HFFc6 (cell line): Measurements from ENCODE around the gene KIF26B. TPM values are rescaled to one million over a fixed set of nuclear protein-coding genes. Genes with fewer than 3 reads are reported as not detected.
A peak's percentile ranks its signal among the peaks of the same experiment; 100 is the strongest.

Experiments
- DNase-seq: peaks from one replicate; pipeline ENCODE4 v3.0.0-alpha.2; 2018
- H3K27ac Mint-ChIP-seq: 2 replicates; pipeline ENCODE4 v1.8.0; 2020; ENCODE audit warnings: mild to moderate bottlenecking, mixed read lengths
- H3K27me3 Mint-ChIP-seq: 2 replicates; pipeline ENCODE4 v1.8.0; 2021; ENCODE audit warnings: mild to moderate bottlenecking, moderate library complexity, mixed read lengths; ENCODE audit not compliant: insufficient read depth
- H3K36me3 Mint-ChIP-seq: 2 replicates; pipeline ENCODE4 v1.8.0; 2021; ENCODE audit warnings: low read depth, mixed read lengths
- H3K4me1 Mint-ChIP-seq: 2 replicates; pipeline ENCODE4 v1.8.0; 2020; ENCODE audit warnings: low read depth, mixed read lengths
- H3K4me3 Mint-ChIP-seq: 2 replicates; pipeline ENCODE4 v1.8.0; 2020; ENCODE audit warnings: mild to moderate bottlenecking, moderate library complexity, mixed read lengths
- H3K9me3 Mint-ChIP-seq: 2 replicates; pipeline ENCODE4 v1.8.0; 2020; ENCODE audit warnings: mild to moderate bottlenecking, mixed read lengths
- total RNA-seq, 6 experiments: library from RNA; stranded (reverse); fragmentation: NEBNext Ultra II Directional; extraction: Animal tissue kit (Norgen Biotek cat#: 25700); gene quantifications; 2 replicates in 1 of 6; 3 replicates in 5 of 6; pipeline ENCODE4 v1.2.3, GENCODE V29; 2021
- TF ChIP-seq, protein P1 (sequence below): fragments of 200-600 bp; sonication (generic); IDR thresholded peaks from 2 replicates; pipeline ENCODE4 v1.5.0; 2021; ENCODE audit warnings: antibody characterized with exemption, mild to moderate bottlenecking

KIF26B gene
- total RNA-seq, 6 experiments from 2014 or later = 4.6 to 7.5 (median 5.5) TPM

GRCh38 chr1:245291351-245291750 lies 136.6 kb downstream of the KIF26B start:
- TF ChIP-seq, protein P1, sequence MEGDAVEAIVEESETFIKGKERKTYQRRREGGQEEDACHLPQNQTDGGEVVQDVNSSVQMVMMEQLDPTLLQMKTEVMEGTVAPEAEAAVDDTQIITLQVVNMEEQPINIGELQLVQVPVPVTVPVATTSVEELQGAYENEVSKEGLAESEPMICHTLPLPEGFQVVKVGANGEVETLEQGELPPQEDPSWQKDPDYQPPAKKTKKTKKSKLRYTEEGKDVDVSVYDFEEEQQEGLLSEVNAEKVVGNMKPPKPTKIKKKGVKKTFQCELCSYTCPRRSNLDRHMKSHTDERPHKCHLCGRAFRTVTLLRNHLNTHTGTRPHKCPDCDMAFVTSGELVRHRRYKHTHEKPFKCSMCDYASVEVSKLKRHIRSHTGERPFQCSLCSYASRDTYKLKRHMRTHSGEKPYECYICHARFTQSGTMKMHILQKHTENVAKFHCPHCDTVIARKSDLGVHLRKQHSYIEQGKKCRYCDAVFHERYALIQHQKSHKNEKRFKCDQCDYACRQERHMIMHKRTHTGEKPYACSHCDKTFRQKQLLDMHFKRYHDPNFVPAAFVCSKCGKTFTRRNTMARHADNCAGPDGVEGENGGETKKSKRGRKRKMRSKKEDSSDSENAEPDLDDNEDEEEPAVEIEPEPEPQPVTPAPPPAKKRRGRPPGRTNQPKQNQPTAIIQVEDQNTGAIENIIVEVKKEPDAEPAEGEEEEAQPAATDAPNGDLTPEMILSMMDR = no peak
- H3K27me3 Mint-ChIP-seq = no peaks in the 10 kb centered on the region
- H3K36me3 Mint-ChIP-seq = no peaks in the 10 kb centered on the region
- no peaks in the 10 kb centered on the region for H3K4me1 Mint-ChIP-seq
- no peak overlapping the region for H3K27ac Mint-ChIP-seq
- H3K9me3 Mint-ChIP-seq = no peaks in the 10 kb centered on the region
- no peak overlapping the region for H3K4me3 Mint-ChIP-seq
- no peak for DNase-seq

- H3K4me3 Mint-ChIP-seq = no peak overlapping the region
- H3K27me3 Mint-ChIP-seq = no peaks in the 10 kb centered on the region
- no peaks in the 10 kb centered on the region for H3K9me3 Mint-ChIP-seq
- TF ChIP-seq, protein P1 = no peak
- no peaks in the 10 kb centered on the region for H3K36me3 Mint-ChIP-seq
- no peaks in the 10 kb centered on the region for H3K4me1 Mint-ChIP-seq
- no peak for DNase-seq
- no peak overlapping the region for H3K27ac Mint-ChIP-seq
Measured at GRCh38 chr1:245292141-245292540, 137.4 kb downstream of the KIF26B start.

GRCh38 chr1:245292553-245292952 lies 137.8 kb downstream of the KIF26B start:
- Mint-ChIP-seq H3K27me3 (no peaks in the 10 kb centered on the region), H3K36me3 (no peaks in the 10 kb centered on the region), H3K4me3 (no peak overlapping the region), H3K4me1 (no peaks in the 10 kb centered on the region), H3K9me3 (no peaks in the 10 kb centered on the region), H3K27ac (no peak overlapping the region)
- DNase-seq = no peak
- TF ChIP-seq, protein P1 = no peak

- TF ChIP-seq, protein P1 = no peak
- no peak for DNase-seq
- H3K4me1 Mint-ChIP-seq = peaks cover 10% of the 10 kb centered on the region
- H3K36me3 Mint-ChIP-seq = no peaks in the 10 kb centered on the region
- no peak overlapping the region for H3K27ac Mint-ChIP-seq
- peaks cover under 1% of the 10 kb centered on the region; the same call in 1 of the 2 replicates for H3K27me3 Mint-ChIP-seq
- no peaks in the 10 kb centered on the region for H3K9me3 Mint-ChIP-seq
- H3K4me3 Mint-ChIP-seq = no peak overlapping the region
Measured at GRCh38 chr1:245294020-245294419, 139.2 kb downstream of the KIF26B start.

- Mint-ChIP-seq H3K27ac (no peak overlapping the region), H3K4me3 (peak overlapping the region; percentile 46), H3K36me3 (no peaks in the 10 kb centered on the region), H3K9me3 (no peaks in the 10 kb centered on the region), H3K27me3 (peaks cover 2% of the 10 kb centered on the region; the same call in 1 of the 2 replicates), H3K4me1 (peaks cover 24% of the 10 kb centered on the region)
- TF ChIP-seq, protein P1 = no peak
- peak; percentile 26 for DNase-seq
Measured at GRCh38 chr1:245298781-245299180, 144.0 kb downstream of the KIF26B start.

- no peak for DNase-seq
- Mint-ChIP-seq H3K36me3 (no peaks in the 10 kb centered on the region), H3K27ac (no peak overlapping the region), H3K27me3 (peaks cover 2% of the 10 kb centered on the region; the same call in 1 of the 2 replicates), H3K4me1 (peaks cover 33% of the 10 kb centered on the region), H3K9me3 (no peaks in the 10 kb centered on the region), H3K4me3 (peak overlapping the region; percentile 34; the same call in 1 of the 2 replicates)
- TF ChIP-seq, protein P1 = no peak
Measured at GRCh38 chr1:245301162-245301580, 146.4 kb downstream of the KIF26B start.
